Effector memory CD4-positive, alpha-beta T cell (primary cell): ENCODE data around the gene ARL5A.
"Not testable (repeated sequence)": the region's sequence is repeated elsewhere in the genome, so short reads cannot be mapped to it uniquely, and the experiment has no call there.

Source experiments
- DNase-seq, 3 donors: peaks; one replicate each; pipeline ENCODE4 v3.0.0-alpha.2; 2020
- H3K27ac ChIP-seq: 2 replicates; pipeline ENCODE4 v1.7.0; 2013; ENCODE audit warnings: mild to moderate bottlenecking, low read length, moderate library complexity; ENCODE audit not compliant: insufficient read depth, poor library complexity, severe bottlenecking
- H3K27me3 ChIP-seq: replicated peaks from 2 replicates; pipeline ENCODE4 v1.7.0; 2013; ENCODE audit warnings: mild to moderate bottlenecking, low read length; ENCODE audit not compliant: insufficient read depth, control insufficient read depth, poor library complexity, severe bottlenecking
- H3K36me3 ChIP-seq: 2 replicates; pipeline ENCODE4 v1.7.0; 2013; ENCODE audit warnings: mild to moderate bottlenecking, low read length, moderate library complexity; ENCODE audit not compliant: control insufficient read depth, insufficient read depth
- H3K4me1 ChIP-seq: 2 replicates; pipeline ENCODE4 v1.7.0; 2013; ENCODE audit warnings: low read length, mild to moderate bottlenecking; ENCODE audit not compliant: control insufficient read depth, insufficient read depth, poor library complexity, severe bottlenecking
- H3K4me3 ChIP-seq: 2 replicates; pipeline ENCODE4 v1.7.0; 2013; ENCODE audit warnings: low read length, low read depth, mild to moderate bottlenecking; ENCODE audit not compliant: insufficient read depth, poor library complexity, severe bottlenecking
- H3K9me3 ChIP-seq: 2 replicates; pipeline ENCODE4 v1.7.0; 2013; ENCODE audit warnings: mild to moderate bottlenecking, low read length, moderate library complexity; ENCODE audit not compliant: control insufficient read depth
- total RNA-seq, 3 donors: gene quantifications; one replicate each; lab custom pipeline; 2026; lab: John Stamatoyannopoulos, UW

ARL5A gene
- total RNA-seq: 18.7 to 37.7 (median 21.1) reads per million in 3 donors

GRCh38 chr2:151828143-151828889 is at the start of gene ARL5A:
ARL5A (minus strand) TSS chr2:151828421; CDS start chr2:151828176, 245 bp downstream.
- DNase-seq: peak; percentile 90 to 93 (median 92)
- Histone ChIP-seq H3K27me3 (no peaks in the 10 kb centered on the region), H3K36me3 (no peaks in the 10 kb centered on the region), H3K4me3 (peak within 1 kb of the TSS; percentile 91), H3K27ac (peak within 1 kb of the TSS; percentile 73), H3K9me3 (no peaks in the 10 kb centered on the region), H3K4me1 (peaks cover 14% of the 10 kb centered on the region)

GRCh38 chr2:151875631-151876030 is 47.4 kb upstream of the ARL5A start:
- H3K9me3 ChIP-seq, H3K27me3 ChIP-seq, H3K4me3 ChIP-seq, H3K27ac ChIP-seq, H3K36me3 ChIP-seq, DNase-seq, H3K4me1 ChIP-seq: not testable (repeated sequence)

GRCh38 chr2:151872463-151872862 is 44.2 kb upstream of the ARL5A start:
- Histone ChIP-seq H3K4me1 (no peaks in the 10 kb centered on the region), H3K27me3 (no peaks in the 10 kb centered on the region), H3K27ac (no peak overlapping the region), H3K4me3 (no peak overlapping the region), H3K36me3 (no peaks in the 10 kb centered on the region), H3K9me3 (no peaks in the 10 kb centered on the region)
- no peak for DNase-seq

GRCh38 chr2:151869291-151869690 is 41.1 kb upstream of the ARL5A start:
- H3K4me1 ChIP-seq: no peaks in the 10 kb centered on the region
- no peak for DNase-seq
- no peak overlapping the region for H3K4me3 ChIP-seq
- no peaks in the 10 kb centered on the region for H3K36me3 ChIP-seq
- no peaks in the 10 kb centered on the region for H3K27me3 ChIP-seq
- H3K27ac ChIP-seq: no peak overlapping the region
- H3K9me3 ChIP-seq: no peaks in the 10 kb centered on the region

GRCh38 chr2:151862700-151863099 is 34.5 kb upstream of the ARL5A start:
- Histone ChIP-seq H3K4me1 (no peaks in the 10 kb centered on the region), H3K36me3 (no peaks in the 10 kb centered on the region), H3K9me3 (no peaks in the 10 kb centered on the region), H3K27ac (no peak overlapping the region), H3K4me3 (no peak overlapping the region), H3K27me3 (no peaks in the 10 kb centered on the region)
- no peak for DNase-seq

- Histone ChIP-seq H3K9me3 (no peaks in the 10 kb centered on the region), H3K27ac (no peak overlapping the region), H3K27me3 (no peaks in the 10 kb centered on the region), H3K36me3 (no peaks in the 10 kb centered on the region), H3K4me3 (no peak overlapping the region), H3K4me1 (no peaks in the 10 kb centered on the region)
- DNase-seq: no peak
Observed at GRCh38 chr2:151861174-151861573, 33.0 kb upstream of the ARL5A start.

GRCh38 chr2:151860613-151861146 is 32.5 kb upstream of the ARL5A start:
- H3K4me3 ChIP-seq: no peak overlapping the region
- H3K36me3 ChIP-seq: no peaks in the 10 kb centered on the region
- H3K27ac ChIP-seq: no peak overlapping the region
- H3K4me1 ChIP-seq: no peaks in the 10 kb centered on the region
- no peak for DNase-seq
- H3K27me3 ChIP-seq: no peaks in the 10 kb centered on the region
- no peaks in the 10 kb centered on the region for H3K9me3 ChIP-seq

GRCh38 chr2:151860210-151860609 is 32.0 kb upstream of the ARL5A start:
- no peak for DNase-seq
- Histone ChIP-seq H3K27ac (no peak overlapping the region), H3K4me1 (no peaks in the 10 kb centered on the region), H3K27me3 (no peaks in the 10 kb centered on the region), H3K36me3 (no peaks in the 10 kb centered on the region), H3K9me3 (no peaks in the 10 kb centered on the region), H3K4me3 (no peak overlapping the region)

GRCh38 chr2:151857650-151858049 is 29.4 kb upstream of the ARL5A start:
- Histone ChIP-seq H3K4me1 (no peaks in the 10 kb centered on the region), H3K9me3 (no peaks in the 10 kb centered on the region), H3K36me3 (no peaks in the 10 kb centered on the region), H3K4me3 (no peak overlapping the region), H3K27me3 (no peaks in the 10 kb centered on the region), H3K27ac (no peak overlapping the region)
- DNase-seq: no peak

GRCh38 chr2:151855111-151855510 is 26.9 kb upstream of the ARL5A start:
- Histone ChIP-seq H3K4me3 (no peak overlapping the region), H3K4me1 (no peaks in the 10 kb centered on the region), H3K27ac (no peak overlapping the region), H3K27me3 (no peaks in the 10 kb centered on the region), H3K36me3 (no peaks in the 10 kb centered on the region), H3K9me3 (no peaks in the 10 kb centered on the region)
- DNase-seq: no peak
